Adrenal gland (tissue), 5 donors: ENCODE data around the gene ALG1.
"Not testable (repeated sequence)": the region's sequence is repeated elsewhere in the genome, so short reads cannot be mapped to it uniquely, and the experiment has no call there.

Experiments used
- CTCF ChIP-seq, 6 experiments: fragments of 450-650 bp in 4 of 6; fragments of 200-600 bp in 2 of 6; sonication (generic) in 1 of 6; IDR thresholded peaks; 1 replicate in 5 of 6; 2 replicates in 1 of 6; pipeline versions ENCODE4 v1.5.1 to v1.8.0; 2016 to 2021; ENCODE audit warnings: antibody characterized with exemption in 6 of 6, mild to moderate bottlenecking in 2 of 6, moderate library complexity in 1 of 6
- POLR2A ChIP-seq, 2 donors: fragments of 450-650 bp; IDR thresholded peaks; one replicate each; pipeline ENCODE4 v1.6.1; 2017; ENCODE audit warnings: antibody characterized with exemption in 2 of 2, mild to moderate bottlenecking in 2 of 2, moderate library complexity in 1 of 2
- donor health status: DM: no; HTN: no; CAD: no.

- TF ChIP-seq CTCF, POLR2A (IDR thresholded peaks at IDR 0.05): not testable (repeated sequence)
Measured at GRCh38 chr16:5131467-5132004, 59.9 kb downstream of the ALG1 start.
